ENCODE results near the gene BICC1.

Gene BICC1

GRCh38 chr10:58776568-58777318, 264.1 kb downstream of the BICC1 start:
- Mint-ChIP-seq H3K27me3 (peaks cover 2% of the 10 kb centered on the region), H3K9me3 (no peaks in the 10 kb centered on the region), H3K4me3 (no peak overlapping the region), H3K36me3 (ENCODE audit: low read depth) (no peaks in the 10 kb centered on the region), H3K4me1 (ENCODE audit: low read depth) (no peaks in the 10 kb centered on the region), H3K27ac (no peak overlapping the region)

DNA sequence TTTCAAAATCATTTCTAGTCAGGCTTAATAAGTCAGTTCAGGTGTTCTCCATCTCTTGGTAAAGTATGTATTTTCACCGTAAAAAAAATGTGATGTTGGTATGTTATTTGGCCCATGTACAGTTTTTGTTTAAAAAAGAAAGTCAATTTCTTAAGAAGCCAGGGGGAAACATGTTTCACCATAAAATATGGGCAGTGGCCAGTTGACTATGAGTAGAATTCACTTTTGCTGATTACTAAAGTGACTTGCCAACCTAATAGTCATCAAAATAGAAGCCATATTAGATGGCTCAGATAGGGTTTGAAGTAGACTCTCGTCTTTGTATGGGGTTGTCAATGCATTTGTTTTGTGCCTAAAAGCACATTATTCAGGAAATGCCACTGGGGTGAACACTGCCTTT, 266.3 kb downstream of the BICC1 start:
- H3K4me1 Mint-ChIP-seq (ENCODE audit: low read depth): no peaks in the 10 kb centered on the region
- no peaks in the 10 kb centered on the region for H3K9me3 Mint-ChIP-seq
- H3K27me3 Mint-ChIP-seq: peaks cover 4% of the 10 kb centered on the region
- H3K27ac Mint-ChIP-seq: no peak overlapping the region
- no peak overlapping the region for H3K4me3 Mint-ChIP-seq
- no peaks in the 10 kb centered on the region for H3K36me3 Mint-ChIP-seq (ENCODE audit: low read depth)

DNA sequence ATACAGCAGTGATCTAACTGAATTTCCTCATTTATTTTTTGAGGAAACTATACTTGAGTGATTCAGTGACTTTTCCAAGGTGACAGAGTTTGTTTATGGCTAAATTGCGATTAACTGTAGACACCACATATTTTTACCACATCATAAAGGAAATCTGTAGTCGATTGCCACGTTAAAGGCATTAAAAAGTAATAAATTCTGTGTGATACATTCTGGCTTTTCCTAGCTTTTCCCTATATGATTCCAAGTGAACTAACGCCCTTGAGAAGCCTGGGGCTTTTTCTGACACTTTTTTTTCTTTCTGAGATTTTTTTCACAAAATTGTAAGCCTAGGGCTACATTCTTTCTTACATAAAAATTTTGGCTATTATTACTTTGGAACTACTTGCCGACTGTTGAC, 266.9 kb downstream of the BICC1 start:
- no peaks in the 10 kb centered on the region for H3K36me3 Mint-ChIP-seq (ENCODE audit: low read depth)
- peaks cover 4% of the 10 kb centered on the region for H3K27me3 Mint-ChIP-seq
- H3K9me3 Mint-ChIP-seq: no peaks in the 10 kb centered on the region
- no peaks in the 10 kb centered on the region for H3K4me1 Mint-ChIP-seq (ENCODE audit: low read depth)
- H3K27ac Mint-ChIP-seq: no peak overlapping the region
- H3K4me3 Mint-ChIP-seq: no peak overlapping the region

DNA sequence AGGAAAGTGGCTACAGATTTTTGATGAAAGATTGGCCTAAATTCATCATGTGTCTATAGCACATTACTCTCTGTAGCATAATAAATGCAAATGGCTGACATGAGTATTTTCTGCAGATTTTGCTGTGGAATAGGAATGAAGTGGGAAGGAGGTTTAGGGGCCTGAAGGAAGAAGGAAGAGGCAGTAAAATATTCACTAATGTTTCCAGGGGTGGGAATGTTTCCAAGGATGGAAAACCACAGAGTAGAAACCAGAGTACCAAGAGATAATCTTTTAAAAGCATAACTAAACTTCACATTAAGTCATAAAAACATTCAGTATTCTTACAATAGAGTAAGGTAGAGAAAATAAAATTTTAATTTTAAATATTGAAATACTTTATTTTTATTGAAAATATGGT, 267.8 kb downstream of the BICC1 start:
- H3K27ac Mint-ChIP-seq: no peak overlapping the region

DNA sequence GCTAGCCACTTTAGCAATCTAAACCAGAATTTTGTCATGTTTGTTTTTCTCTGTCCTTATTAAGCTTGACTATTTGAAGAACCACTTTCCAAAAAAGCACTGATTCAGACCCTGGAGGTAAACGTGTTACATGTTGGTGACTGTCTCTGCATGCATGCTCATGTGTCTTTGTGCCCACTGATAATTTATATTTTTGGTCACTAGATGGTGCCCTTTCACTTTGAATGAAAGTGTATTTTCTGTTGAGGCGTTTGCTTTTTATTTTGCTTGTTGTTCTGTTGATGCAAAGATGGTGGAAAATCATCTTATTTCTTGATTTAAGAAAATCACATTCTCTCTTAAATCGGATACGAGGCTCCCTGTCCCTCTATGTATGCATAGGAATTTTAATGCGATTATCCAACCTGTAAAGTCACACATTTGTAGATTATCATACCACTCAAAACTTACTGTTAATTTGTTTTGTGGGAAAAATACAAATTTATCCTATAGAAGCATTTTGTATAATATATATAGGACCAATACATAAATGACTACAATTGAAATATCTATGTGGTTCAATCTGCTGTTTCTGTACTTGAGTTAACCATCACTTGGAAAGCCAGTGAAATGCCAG, 269.3 kb downstream of the BICC1 start:
- Mint-ChIP-seq H3K36me3 (ENCODE audit: low read depth) (no peaks in the 10 kb centered on the region), H3K9me3 (no peaks in the 10 kb centered on the region), H3K27ac (no peak overlapping the region), H3K4me1 (ENCODE audit: low read depth) (no peaks in the 10 kb centered on the region), H3K4me3 (no peak overlapping the region), H3K27me3 (peaks cover 4% of the 10 kb centered on the region)

More for the DNA sequence above, 267.8 kb downstream of the BICC1 start:
- Mint-ChIP-seq H3K4me1 (ENCODE audit: low read depth) (no peaks in the 10 kb centered on the region), H3K36me3 (ENCODE audit: low read depth) (no peaks in the 10 kb centered on the region), H3K4me3 (no peak overlapping the region), H3K27me3 (peaks cover 4% of the 10 kb centered on the region), H3K9me3 (no peaks in the 10 kb centered on the region)

DNA sequence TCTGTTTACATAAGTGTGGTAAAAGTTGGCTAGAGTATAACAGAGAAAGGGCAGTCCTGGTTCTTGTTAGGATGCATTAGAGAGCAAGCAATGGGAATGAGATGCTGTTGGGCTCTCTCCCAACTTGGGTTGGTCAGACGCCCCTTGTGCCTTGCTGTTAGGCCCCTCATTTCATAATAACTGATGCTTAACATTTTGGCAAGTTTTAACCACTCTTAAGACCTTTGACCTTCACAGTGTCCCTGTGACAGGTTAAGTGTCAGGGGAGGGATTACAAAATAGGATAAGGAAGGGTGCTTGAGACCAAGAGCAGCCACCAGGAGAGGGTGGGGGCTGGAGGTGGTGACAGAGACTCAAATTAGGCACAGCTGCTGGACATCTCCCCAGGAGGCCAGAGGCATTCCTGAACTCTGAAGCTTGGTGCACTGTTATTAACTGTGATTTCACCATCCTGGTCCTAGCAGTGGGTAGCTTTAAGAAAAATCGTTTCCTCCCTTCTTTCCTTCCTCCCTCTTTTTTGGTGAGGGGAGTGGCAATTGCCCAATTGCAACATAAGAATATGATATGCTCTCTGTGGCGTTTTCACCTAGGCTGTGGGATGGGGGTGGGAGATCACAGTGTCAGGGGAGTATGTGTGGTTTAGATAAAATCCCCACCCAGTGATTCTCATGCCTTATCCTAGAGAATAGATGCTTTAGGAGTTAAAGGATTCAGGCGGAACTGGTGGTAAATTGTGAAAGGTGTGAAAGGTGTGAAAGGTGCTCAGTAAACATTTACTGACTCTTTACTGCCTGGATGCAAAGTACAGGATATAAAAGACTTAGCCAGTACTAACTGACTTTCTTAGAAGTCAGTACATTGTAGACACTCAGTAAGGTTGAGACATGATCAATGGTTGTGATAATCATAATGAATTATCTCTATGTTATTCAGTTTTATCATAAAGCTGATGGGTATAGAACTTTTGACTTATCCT, 270.5 kb downstream of the BICC1 start:
- peaks cover 4% of the 10 kb centered on the region for H3K27me3 Mint-ChIP-seq
- H3K9me3 Mint-ChIP-seq: no peaks in the 10 kb centered on the region
- H3K36me3 Mint-ChIP-seq (ENCODE audit: low read depth): no peaks in the 10 kb centered on the region
- no peak overlapping the region for H3K4me3 Mint-ChIP-seq
- H3K27ac Mint-ChIP-seq: no peak overlapping the region
- H3K4me1 Mint-ChIP-seq (ENCODE audit: low read depth): no peaks in the 10 kb centered on the region

DNA sequence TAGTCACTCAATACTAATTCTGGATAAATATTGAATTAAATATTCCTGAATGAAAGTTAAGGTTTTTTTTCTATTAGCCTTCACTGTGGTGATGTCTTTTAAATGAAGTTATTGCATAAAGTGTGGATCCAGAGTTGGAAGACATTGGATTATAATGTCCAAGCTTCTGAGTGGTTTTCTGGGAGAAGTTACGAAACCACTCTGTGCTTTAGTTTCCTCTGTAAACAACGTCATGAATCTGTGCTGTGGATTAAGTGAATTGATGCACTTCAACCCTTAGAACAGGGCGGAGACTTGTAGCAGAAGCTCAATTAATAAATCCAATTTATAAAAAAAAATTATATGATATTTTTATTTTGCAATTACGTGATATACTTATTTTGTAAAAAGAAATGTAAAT, 271.7 kb downstream of the BICC1 start:
- Mint-ChIP-seq H3K27ac (no peak overlapping the region), H3K4me1 (ENCODE audit: low read depth) (no peaks in the 10 kb centered on the region), H3K27me3 (peaks cover 4% of the 10 kb centered on the region), H3K4me3 (no peak overlapping the region), H3K9me3 (no peaks in the 10 kb centered on the region), H3K36me3 (ENCODE audit: low read depth) (no peaks in the 10 kb centered on the region)

- Mint-ChIP-seq H3K4me1 (ENCODE audit: low read depth) (no peaks in the 10 kb centered on the region), H3K36me3 (ENCODE audit: low read depth) (no peaks in the 10 kb centered on the region), H3K27ac (no peak overlapping the region), H3K9me3 (no peaks in the 10 kb centered on the region), H3K4me3 (no peak overlapping the region), H3K27me3 (peaks cover 8% of the 10 kb centered on the region)
Observed at GRCh38 chr10:58785354-58785753, 272.7 kb downstream of the BICC1 start.

GRCh38 chr10:58791137-58791536, 278.5 kb downstream of the BICC1 start:
- H3K4me1 Mint-ChIP-seq (ENCODE audit: low read depth): no peaks in the 10 kb centered on the region
- H3K27me3 Mint-ChIP-seq: peaks cover 4% of the 10 kb centered on the region
- H3K36me3 Mint-ChIP-seq (ENCODE audit: low read depth): no peaks in the 10 kb centered on the region
- H3K9me3 Mint-ChIP-seq: no peaks in the 10 kb centered on the region
- no peak overlapping the region for H3K4me3 Mint-ChIP-seq
- no peak overlapping the region for H3K27ac Mint-ChIP-seq

DNA sequence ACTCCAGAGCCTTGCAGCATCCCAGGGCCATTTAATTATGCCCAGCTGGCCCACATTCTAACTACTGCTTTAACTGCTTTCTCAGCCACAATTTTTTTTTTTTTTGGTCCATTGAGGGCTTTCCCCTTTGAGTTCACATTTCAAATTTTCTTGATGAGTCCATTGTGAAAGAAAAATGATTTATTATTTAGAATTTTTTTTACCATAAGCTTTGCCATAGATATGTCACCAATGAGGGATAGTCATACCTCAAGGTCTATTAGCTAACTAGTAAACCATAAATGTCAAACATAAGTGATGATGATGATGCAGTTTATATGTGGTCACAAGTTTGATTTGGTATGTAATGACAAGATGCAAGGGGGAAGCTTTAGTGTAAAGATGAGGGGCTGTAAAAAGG, 282.9 kb downstream of the BICC1 start:
- H3K36me3 Mint-ChIP-seq (ENCODE audit: low read depth): no peaks in the 10 kb centered on the region
- H3K9me3 Mint-ChIP-seq: no peaks in the 10 kb centered on the region
- no peak overlapping the region for H3K4me3 Mint-ChIP-seq
- no peaks in the 10 kb centered on the region for H3K4me1 Mint-ChIP-seq (ENCODE audit: low read depth)
- no peak overlapping the region for H3K27ac Mint-ChIP-seq
- H3K27me3 Mint-ChIP-seq: no peaks in the 10 kb centered on the region

DNA sequence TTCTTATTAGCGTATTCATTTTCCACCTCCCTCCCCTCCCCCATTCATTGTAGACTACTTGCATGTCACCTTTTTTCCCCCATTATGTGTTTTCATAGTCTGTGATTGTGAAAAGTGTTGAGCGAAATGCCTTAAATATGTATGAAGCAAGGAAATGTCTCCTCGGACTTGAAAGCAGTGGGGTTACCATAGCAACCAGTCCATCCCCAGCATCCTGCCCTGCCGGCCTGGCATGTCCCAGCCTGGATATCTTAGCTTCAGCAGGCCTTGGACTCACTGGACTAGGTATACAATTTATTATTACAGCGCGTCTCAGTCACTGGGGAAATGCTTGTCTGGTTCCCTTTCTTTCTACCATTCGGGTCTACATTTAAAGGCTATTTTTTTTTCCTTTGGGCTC, 283.6 kb downstream of the BICC1 start:
- H3K4me3 Mint-ChIP-seq: no peak overlapping the region
- H3K36me3 Mint-ChIP-seq (ENCODE audit: low read depth): no peaks in the 10 kb centered on the region
- no peak overlapping the region for H3K27ac Mint-ChIP-seq

GRCh38 chr10:58796824-58797223, 284.2 kb downstream of the BICC1 start:
- Mint-ChIP-seq H3K36me3 (ENCODE audit: low read depth) (no peaks in the 10 kb centered on the region), H3K4me1 (ENCODE audit: low read depth) (no peaks in the 10 kb centered on the region), H3K27ac (no peak overlapping the region), H3K9me3 (no peaks in the 10 kb centered on the region), H3K27me3 (no peaks in the 10 kb centered on the region), H3K4me3 (no peak overlapping the region)

More for the DNA sequence above, 283.6 kb downstream of the BICC1 start:
- no peaks in the 10 kb centered on the region for H3K27me3 Mint-ChIP-seq
- H3K4me1 Mint-ChIP-seq (ENCODE audit: low read depth): no peaks in the 10 kb centered on the region
- no peaks in the 10 kb centered on the region for H3K9me3 Mint-ChIP-seq

DNA sequence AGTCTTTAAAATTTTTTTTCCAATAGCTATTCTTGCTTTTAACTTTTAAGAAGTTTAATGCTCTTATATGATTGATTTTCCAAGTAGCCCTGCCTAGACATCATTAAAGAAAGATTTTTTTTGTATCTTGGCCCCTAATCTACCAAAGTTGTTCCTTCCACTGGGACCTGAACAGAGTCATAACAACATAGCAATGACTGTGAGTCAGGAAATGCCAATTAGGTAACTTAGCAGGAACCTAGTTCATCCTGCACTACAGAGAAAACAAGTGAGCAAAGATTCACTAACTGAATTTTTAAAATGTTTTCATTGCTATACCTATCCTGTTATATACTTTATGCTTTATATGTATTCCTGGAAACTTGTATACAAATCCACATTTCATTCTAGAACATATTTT, 284.7 kb downstream of the BICC1 start:
- Mint-ChIP-seq H3K9me3 (no peaks in the 10 kb centered on the region), H3K4me3 (no peak overlapping the region), H3K4me1 (ENCODE audit: low read depth) (no peaks in the 10 kb centered on the region), H3K36me3 (ENCODE audit: low read depth) (no peaks in the 10 kb centered on the region), H3K27ac (no peak overlapping the region), H3K27me3 (no peaks in the 10 kb centered on the region)

- H3K27me3 Mint-ChIP-seq: no peaks in the 10 kb centered on the region
- H3K4me3 Mint-ChIP-seq: no peak overlapping the region
- H3K4me1 Mint-ChIP-seq (ENCODE audit: low read depth): no peaks in the 10 kb centered on the region
- no peaks in the 10 kb centered on the region for H3K36me3 Mint-ChIP-seq (ENCODE audit: low read depth)
- H3K27ac Mint-ChIP-seq: no peak overlapping the region
- no peaks in the 10 kb centered on the region for H3K9me3 Mint-ChIP-seq
Observed at GRCh38 chr10:58802047-58802446, 289.4 kb downstream of the BICC1 start.

DNA sequence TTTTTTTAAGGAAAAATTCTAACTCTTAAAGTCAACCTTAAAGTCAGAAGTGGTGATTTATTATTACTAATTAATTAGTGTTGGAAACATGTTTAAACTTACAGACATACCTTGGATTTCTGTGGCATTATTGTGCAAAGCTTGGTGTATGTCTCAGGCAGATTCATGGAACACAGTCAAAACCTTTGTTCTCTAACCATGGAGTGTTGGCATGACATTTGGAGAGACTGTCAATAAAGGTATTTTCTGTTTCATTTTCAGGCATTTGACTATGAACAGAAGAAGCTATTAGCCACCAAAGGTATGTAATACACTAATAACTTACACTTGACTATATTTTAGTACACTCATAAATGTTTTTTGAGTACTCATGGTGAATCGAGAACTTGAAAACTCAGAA, 293.7 kb downstream of the BICC1 start:
- Mint-ChIP-seq H3K27me3 (no peaks in the 10 kb centered on the region), H3K4me3 (no peak overlapping the region), H3K4me1 (ENCODE audit: low read depth) (no peaks in the 10 kb centered on the region)

More for the DNA sequence above, 293.7 kb downstream of the BICC1 start:
- Mint-ChIP-seq H3K36me3 (ENCODE audit: low read depth) (no peaks in the 10 kb centered on the region), H3K27ac (no peak overlapping the region), H3K9me3 (no peaks in the 10 kb centered on the region)
